ENCODE results near the gene RNASE7. TPM values are rescaled to one million over a fixed set of nuclear protein-coding genes. Genes with fewer than 3 reads are reported as not detected.
"Not testable (repeated sequence)": the region's sequence is repeated elsewhere in the genome, so short reads cannot be mapped to it uniquely, and the experiment has no call there.

The RNASE7 gene
- total RNA-seq, 1 donor from 2014 or later, result 12.1 TPM

DNA sequence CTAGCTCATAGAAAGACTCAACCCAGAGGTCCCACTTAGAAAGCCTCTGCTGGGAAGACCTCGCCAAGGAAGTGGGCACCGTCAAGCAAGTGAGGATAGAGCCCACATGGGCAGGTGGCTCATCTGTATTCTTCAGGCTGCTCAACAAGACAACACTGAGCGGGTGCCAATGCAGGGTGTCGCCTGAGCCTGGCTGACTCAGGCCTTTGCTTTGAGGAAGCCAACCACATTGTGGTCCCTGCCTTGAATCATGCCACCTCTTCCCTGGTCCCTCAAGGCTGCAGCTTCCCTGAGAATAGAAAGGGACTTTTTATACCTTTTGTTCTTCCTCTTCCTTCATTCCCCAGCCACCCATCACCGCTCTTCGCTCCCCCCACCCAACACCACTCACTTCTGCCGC, 5.4 kb upstream of the RNASE7 start:
- TF ChIP-seq, protein P1, sequence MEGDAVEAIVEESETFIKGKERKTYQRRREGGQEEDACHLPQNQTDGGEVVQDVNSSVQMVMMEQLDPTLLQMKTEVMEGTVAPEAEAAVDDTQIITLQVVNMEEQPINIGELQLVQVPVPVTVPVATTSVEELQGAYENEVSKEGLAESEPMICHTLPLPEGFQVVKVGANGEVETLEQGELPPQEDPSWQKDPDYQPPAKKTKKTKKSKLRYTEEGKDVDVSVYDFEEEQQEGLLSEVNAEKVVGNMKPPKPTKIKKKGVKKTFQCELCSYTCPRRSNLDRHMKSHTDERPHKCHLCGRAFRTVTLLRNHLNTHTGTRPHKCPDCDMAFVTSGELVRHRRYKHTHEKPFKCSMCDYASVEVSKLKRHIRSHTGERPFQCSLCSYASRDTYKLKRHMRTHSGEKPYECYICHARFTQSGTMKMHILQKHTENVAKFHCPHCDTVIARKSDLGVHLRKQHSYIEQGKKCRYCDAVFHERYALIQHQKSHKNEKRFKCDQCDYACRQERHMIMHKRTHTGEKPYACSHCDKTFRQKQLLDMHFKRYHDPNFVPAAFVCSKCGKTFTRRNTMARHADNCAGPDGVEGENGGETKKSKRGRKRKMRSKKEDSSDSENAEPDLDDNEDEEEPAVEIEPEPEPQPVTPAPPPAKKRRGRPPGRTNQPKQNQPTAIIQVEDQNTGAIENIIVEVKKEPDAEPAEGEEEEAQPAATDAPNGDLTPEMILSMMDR (IDR thresholded peaks at IDR 0.05; ENCODE audit: insufficient read depth, low read length, severe bottlenecking), result no peak
- DNase-seq (ENCODE audit: low read depth), result no peak
- FAIRE-seq, result no peak
- H3K4me3 ChIP-seq (ENCODE audit: low read depth, low read length), result no peak overlapping the region
- H3K36me3 ChIP-seq (ENCODE audit: control insufficient read depth, insufficient read depth, low read length), result no peaks in the 10 kb centered on the region
- peaks cover 2% of the 10 kb centered on the region for H3K27me3 ChIP-seq (ENCODE audit: control insufficient read depth, insufficient read depth, low read length)

DNA sequence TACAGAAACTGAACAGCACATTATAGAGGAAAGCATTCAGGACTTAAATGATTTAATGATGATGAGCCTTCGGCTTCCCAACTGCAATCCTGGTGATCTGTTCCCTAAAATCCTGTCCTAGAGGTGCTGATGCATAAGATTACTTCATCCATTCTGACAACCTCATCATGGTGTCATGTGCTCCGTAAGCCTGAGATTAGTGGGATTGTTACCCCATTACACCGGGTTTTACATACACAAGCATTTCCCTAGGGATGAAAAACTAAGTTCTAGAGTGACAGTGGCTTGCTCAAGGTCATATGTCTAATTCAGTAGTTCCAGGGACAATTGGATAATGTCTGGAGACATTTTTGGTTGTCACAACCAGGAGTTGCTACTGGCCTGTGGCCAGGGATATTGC, 5.0 kb upstream of the RNASE7 start:
- DNase-seq (ENCODE audit: low read depth) (no peak), FAIRE-seq (no peak)
- Histone ChIP-seq H3K36me3 (ENCODE audit: control insufficient read depth, insufficient read depth, low read length) (no peaks in the 10 kb centered on the region), H3K4me3 (ENCODE audit: low read depth, low read length) (no peak overlapping the region), H3K27me3 (ENCODE audit: control insufficient read depth, insufficient read depth, low read length) (peaks cover 2% of the 10 kb centered on the region)
- TF ChIP-seq, protein P1 (IDR thresholded peaks at IDR 0.05; ENCODE audit: insufficient read depth, low read length, severe bottlenecking), result no peak

DNA sequence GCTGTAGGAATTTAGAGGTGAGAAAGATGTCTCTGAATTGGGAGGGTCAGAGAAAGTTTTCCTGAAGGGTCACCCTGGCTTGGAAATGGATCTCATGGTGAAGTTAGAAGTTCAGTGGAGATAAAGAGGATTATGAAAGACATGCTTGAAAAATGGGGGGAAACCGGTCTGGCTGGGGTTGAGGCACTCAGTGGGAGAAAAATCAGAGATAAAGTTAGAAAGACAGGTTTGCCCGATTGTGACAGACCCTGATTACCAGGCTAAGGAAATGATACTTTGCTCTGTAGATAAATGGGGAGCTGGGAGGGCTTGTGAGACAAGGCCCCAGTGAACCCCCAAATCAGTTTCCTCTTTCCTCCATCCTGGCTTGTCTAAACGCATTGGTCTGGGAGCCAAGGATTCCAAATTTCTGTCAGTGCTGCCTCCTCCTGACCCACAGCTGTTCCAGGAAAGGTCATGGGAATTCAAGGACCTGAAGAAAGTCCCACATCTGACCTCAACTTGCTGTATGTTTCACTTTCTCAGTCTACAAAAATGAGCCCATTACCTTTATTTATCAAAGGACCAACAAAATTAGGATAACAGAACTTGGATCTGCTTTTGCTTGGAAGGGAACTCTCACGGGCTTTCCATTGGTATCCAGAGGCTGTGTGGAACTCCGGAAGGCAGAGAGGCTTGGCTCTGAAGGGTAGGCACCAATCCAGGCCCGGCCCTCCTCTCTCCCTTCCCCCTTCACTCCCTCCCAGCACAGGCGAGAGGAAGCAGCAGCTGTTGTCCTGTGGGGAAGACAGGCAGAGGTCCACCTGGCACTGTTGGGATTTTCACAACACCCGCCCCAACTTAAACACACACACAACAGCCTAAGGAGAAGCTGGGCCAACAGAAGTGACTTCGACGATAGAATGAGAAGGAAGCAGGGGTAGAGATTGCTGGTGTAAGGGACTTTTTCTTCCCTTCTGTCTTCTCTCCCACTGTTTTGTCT, 3.4 kb upstream of the RNASE7 start:
- no peaks in the 10 kb centered on the region for H3K27me3 ChIP-seq (ENCODE audit: control insufficient read depth, insufficient read depth, low read length)
- no peaks in the 10 kb centered on the region for H3K36me3 ChIP-seq (ENCODE audit: control insufficient read depth, insufficient read depth, low read length)
- TF ChIP-seq, protein P1 (IDR thresholded peaks at IDR 0.05; ENCODE audit: insufficient read depth, low read length, severe bottlenecking), result no peak
- no peak for FAIRE-seq
- peak; percentile 50 for DNase-seq (ENCODE audit: low read depth)
- H3K4me3 ChIP-seq (ENCODE audit: low read depth, low read length), result no peak overlapping the region

DNA sequence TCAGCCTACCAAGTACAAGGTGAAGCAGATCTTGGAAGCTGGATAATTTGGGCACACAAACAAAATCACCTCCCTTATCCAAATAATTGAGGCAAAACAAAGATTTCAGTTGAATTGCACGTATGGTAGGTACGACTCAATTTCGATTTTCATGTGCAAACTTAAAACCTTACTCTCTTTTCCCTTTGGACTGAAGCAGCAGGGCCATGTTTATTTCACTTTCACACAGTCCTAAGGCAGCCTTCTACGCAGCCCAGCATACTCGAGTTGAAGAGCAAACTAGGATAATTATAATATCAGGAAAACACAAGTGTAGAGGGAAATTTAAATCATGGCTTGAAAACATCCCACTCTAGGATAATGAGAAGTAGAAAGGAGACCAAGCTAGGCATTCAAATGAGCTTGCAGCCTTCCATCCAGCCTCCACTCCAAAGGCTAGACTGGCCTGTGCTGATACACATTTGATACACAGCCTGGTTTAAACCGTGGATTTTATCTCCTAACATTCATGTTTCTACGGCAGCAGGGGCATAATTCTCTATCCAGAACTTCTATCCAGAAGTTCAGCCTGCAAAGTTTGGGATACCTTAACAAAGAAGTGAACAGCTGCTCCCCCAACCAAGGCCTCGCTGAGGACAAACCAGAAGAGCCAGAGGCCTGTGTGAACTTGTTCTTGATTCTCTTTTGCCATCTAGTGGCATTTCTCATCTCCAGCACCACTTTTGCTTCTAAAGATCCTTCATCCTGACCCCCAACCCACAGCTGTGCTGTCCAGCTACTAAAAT, 2.4 kb upstream of the RNASE7 start:
- Histone ChIP-seq H3K36me3 (ENCODE audit: control insufficient read depth, insufficient read depth, low read length) (no peaks in the 10 kb centered on the region), H3K4me3 (ENCODE audit: low read depth, low read length) (no peak overlapping the region), H3K27me3 (ENCODE audit: control insufficient read depth, insufficient read depth, low read length) (no peaks in the 10 kb centered on the region)
- DNase-seq (ENCODE audit: low read depth) (peak; percentile 72), FAIRE-seq (no peak)
- TF ChIP-seq, protein P1 (IDR thresholded peaks at IDR 0.05; ENCODE audit: insufficient read depth, low read length, severe bottlenecking), result peak; percentile 75

DNA sequence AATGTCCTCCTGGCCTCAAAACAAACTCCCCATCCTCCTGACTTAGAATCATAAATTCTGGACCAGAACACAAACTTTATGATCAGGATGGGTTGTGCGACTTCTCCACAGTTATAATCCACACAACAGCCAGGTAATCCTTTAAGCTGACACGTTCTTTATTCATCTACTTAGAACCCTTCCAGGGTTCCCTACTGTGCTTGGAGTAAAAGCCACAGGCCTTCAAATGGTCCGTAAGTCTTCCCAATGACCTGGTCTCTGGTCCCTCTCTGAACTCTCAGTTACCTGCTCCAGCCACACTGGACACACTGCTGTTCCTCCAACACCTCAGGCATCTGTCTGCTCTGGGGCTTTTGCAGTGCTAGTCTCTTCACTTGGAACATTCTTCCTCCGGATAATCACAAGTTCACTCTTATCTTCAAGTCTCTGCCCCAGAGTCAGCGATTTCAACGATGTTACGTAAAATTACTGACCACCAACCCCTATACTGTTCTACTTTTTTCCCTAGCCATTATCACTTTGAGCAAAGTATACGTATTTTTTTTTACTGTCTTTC, 1.7 kb upstream of the RNASE7 start:
- TF ChIP-seq, protein P1 (IDR thresholded peaks at IDR 0.05; ENCODE audit: insufficient read depth, low read length, severe bottlenecking), result no peak
- FAIRE-seq (no peak), DNase-seq (ENCODE audit: low read depth) (no peak)
- no peaks in the 10 kb centered on the region for H3K36me3 ChIP-seq (ENCODE audit: control insufficient read depth, insufficient read depth, low read length)
- no peaks in the 10 kb centered on the region for H3K27me3 ChIP-seq (ENCODE audit: control insufficient read depth, insufficient read depth, low read length)
- H3K4me3 ChIP-seq (ENCODE audit: low read depth, low read length), result no peak overlapping the region

DNA sequence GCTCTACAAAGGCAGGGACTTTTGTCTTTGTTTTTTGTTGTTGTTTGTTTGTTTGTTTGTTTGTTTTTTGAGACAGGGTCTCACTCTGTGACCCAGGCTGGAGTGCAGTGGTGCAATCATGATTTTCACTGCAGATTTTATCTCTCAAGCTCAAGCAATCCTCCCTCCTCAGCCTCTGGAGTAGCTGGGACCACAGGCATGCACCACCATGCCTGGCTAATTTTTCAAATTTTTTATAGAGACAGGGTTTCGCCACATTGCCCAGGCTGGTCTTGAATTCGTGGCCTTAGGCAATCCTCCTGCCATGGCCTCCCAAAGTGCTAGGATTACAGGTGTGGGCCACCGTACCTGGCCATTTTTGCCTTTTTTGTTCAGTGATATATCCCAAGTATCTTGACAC, 1.2 kb upstream of the RNASE7 start:
- not testable (repeated sequence) for H3K27me3 ChIP-seq (ENCODE audit: control insufficient read depth, insufficient read depth, low read length); H3K36me3 ChIP-seq (ENCODE audit: control insufficient read depth, insufficient read depth, low read length); H3K4me3 ChIP-seq (ENCODE audit: low read depth, low read length); DNase-seq (ENCODE audit: low read depth); FAIRE-seq

Data from bronchial epithelial cell (primary cell).